Tibial nerve (tissue), 4 donors: Measurements from ENCODE around the gene PORCN. TPM values are rescaled to one million over a fixed set of nuclear protein-coding genes. Genes with fewer than 3 reads are reported as not detected.

Experiments used
- DNase-seq, 2 donors: peaks; one replicate each; pipeline ENCODE4 v3.0.0-alpha.2; 2019; ENCODE audit warnings: low spot score in 2 of 2
- H3K27ac ChIP-seq, 4 donors: fragments of 200-600 bp; sonication (generic) in 3 of 4; one replicate each; pipeline ENCODE4 v1.5.1; 2017 to 2019; ENCODE audit warnings: mild to moderate bottlenecking in 1 of 4
- H3K27me3 ChIP-seq, 2 donors: fragments of 200-600 bp; sonication (generic) in 1 of 2; one replicate each; pipeline versions ENCODE4 v1.5.1 to v1.6.0; 2017 to 2019
- H3K36me3 ChIP-seq, 3 donors: fragments of 200-600 bp; sonication (generic); one replicate each; pipeline ENCODE4 v1.5.1; 2018 to 2019
- H3K4me1 ChIP-seq, 4 donors: fragments of 200-600 bp; sonication (generic) in 3 of 4; one replicate each; pipeline ENCODE4 v1.5.1; 2017 to 2019
- H3K4me3 ChIP-seq, 4 donors: fragments of 200-600 bp; sonication (generic) in 3 of 4; one replicate each; pipeline ENCODE4 v1.5.1; 2017 to 2019; ENCODE audit warnings: mild to moderate bottlenecking in 1 of 4, moderate library complexity in 1 of 4
- H3K9me3 ChIP-seq, 4 donors: fragments of 200-600 bp; sonication (generic) in 3 of 4; one replicate each; pipeline ENCODE4 v1.5.1; 2017 to 2019
- CTCF ChIP-seq, 5 experiments: fragments of 200-600 bp in 3 of 5; fragments of 450-650 bp in 2 of 5; sonication (generic) in 3 of 5; IDR thresholded peaks; one replicate each; pipeline ENCODE4 v1.5.1; 2016 to 2019; ENCODE audit warnings: antibody characterized with exemption in 5 of 5, mild to moderate bottlenecking in 3 of 5, moderate library complexity in 2 of 5
- EP300 ChIP-seq, 2 donors: sonication (generic); formaldehyde crosslinking; IDR thresholded peaks; one replicate each; pipeline ENCODE4 v1.6.1; 2017; ENCODE audit warnings: antibody characterized with exemption in 2 of 2, mild to moderate bottlenecking in 1 of 2
- POLR2A ChIP-seq, 2 donors: fragments of 450-650 bp; IDR thresholded peaks; one replicate each; pipeline ENCODE4 v1.6.1; 2017; ENCODE audit warnings: antibody characterized with exemption in 2 of 2, mild to moderate bottlenecking in 2 of 2, moderate library complexity in 2 of 2
- WGBS, 2 donors: methylation state at CpG; one replicate each; pipeline ENCODE4 v1.1.5; 2018; 5-methylcytosine and 5-hydroxymethylcytosine counted together
- total RNA-seq, 4 donors: library from RNA; depleted of rRNA; stranded (reverse); fragments of >200 nt; gene quantifications; one replicate each; pipeline ENCODE4 v1.1.0, GENCODE V29; 2016

Gene PORCN
- total RNA-seq, 4 donors from 2014 or later: 8.8 to 19.8 (median 16.1) TPM

GRCh38 chrX:48488034-48488433, 20.8 kb upstream of the PORCN start:
- Histone ChIP-seq H3K4me1 (no peaks in the 10 kb centered on the region), H3K9me3 (no peaks in the 10 kb centered on the region), H3K27ac (no peak overlapping the region), H3K27me3 (no peaks in the 10 kb centered on the region), H3K4me3 (no peak overlapping the region), H3K36me3 (peaks cover 0 to 30% (median 0%) of the 10 kb centered on the region in 3 donors)
- no peak for DNase-seq
- no peak for TF ChIP-seq POLR2A (IDR thresholded peaks at IDR 0.05)
- TF ChIP-seq CTCF (IDR thresholded peaks at IDR 0.05): no peak
- TF ChIP-seq EP300 (IDR thresholded peaks at IDR 0.05): no peak
- 90% methylated on average over 3 of the region's 3 CpGs; no CpG with 5 or more reads in 1 of the 2 donors for WGBS, 2 donors

GRCh38 chrX:48489296-48489695, 19.5 kb upstream of the PORCN start:
- no peak overlapping the region for H3K27ac ChIP-seq
- H3K4me1 ChIP-seq: no peaks in the 10 kb centered on the region
- TF ChIP-seq EP300 (IDR thresholded peaks at IDR 0.05) (no peak), CTCF (IDR thresholded peaks at IDR 0.05) (no peak), POLR2A (IDR thresholded peaks at IDR 0.05) (no peak)
- no peaks in the 10 kb centered on the region for H3K27me3 ChIP-seq
- DNase-seq: no peak
- no peaks in the 10 kb centered on the region for H3K9me3 ChIP-seq
- peaks cover 0 to 17% (median 0%) of the 10 kb centered on the region in 3 donors for H3K36me3 ChIP-seq
- 85 to 86% methylated on average over 9 of the region's 9 CpGs for WGBS, 2 donors
- no peak overlapping the region for H3K4me3 ChIP-seq

- no peak overlapping the region for H3K27ac ChIP-seq
- H3K4me1 ChIP-seq: no peaks in the 10 kb centered on the region
- DNase-seq: no peak
- no peak overlapping the region for H3K4me3 ChIP-seq
- H3K9me3 ChIP-seq: no peaks in the 10 kb centered on the region
- H3K27me3 ChIP-seq: no peaks in the 10 kb centered on the region
- WGBS, 2 donors: 75 to 88% methylated on average over 2 of the region's 2 CpGs
- H3K36me3 ChIP-seq: peaks cover 0 to 11% (median 0%) of the 10 kb centered on the region in 3 donors
- TF ChIP-seq CTCF (IDR thresholded peaks at IDR 0.05) (no peak), EP300 (IDR thresholded peaks at IDR 0.05) (no peak), POLR2A (IDR thresholded peaks at IDR 0.05) (no peak)
Measured at GRCh38 chrX:48489892-48490291, 18.9 kb upstream of the PORCN start.

GRCh38 chrX:48490661-48491060, 18.1 kb upstream of the PORCN start:
- Histone ChIP-seq H3K27ac (no peak overlapping the region), H3K9me3 (no peaks in the 10 kb centered on the region), H3K4me3 (no peak overlapping the region), H3K27me3 (no peaks in the 10 kb centered on the region), H3K4me1 (no peaks in the 10 kb centered on the region), H3K36me3 (peaks cover 0 to 8% (median 0%) of the 10 kb centered on the region in 3 donors)
- no peak for DNase-seq
- no peak for TF ChIP-seq EP300 (IDR thresholded peaks at IDR 0.05)
- no peak for TF ChIP-seq POLR2A (IDR thresholded peaks at IDR 0.05)
- TF ChIP-seq CTCF (IDR thresholded peaks at IDR 0.05): no peak
- WGBS, 2 donors: 71 to 77% methylated on average over 6 to 8 of the region's 8 CpGs

- TF ChIP-seq CTCF (IDR thresholded peaks at IDR 0.05) (no peak), EP300 (IDR thresholded peaks at IDR 0.05) (no peak), POLR2A (IDR thresholded peaks at IDR 0.05) (no peak)
- Histone ChIP-seq H3K9me3 (no peaks in the 10 kb centered on the region), H3K36me3 (peaks cover 0 to 4% (median 0%) of the 10 kb centered on the region in 3 donors), H3K4me1 (no peaks in the 10 kb centered on the region), H3K27ac (no peak overlapping the region), H3K27me3 (no peaks in the 10 kb centered on the region), H3K4me3 (no peak overlapping the region)
- DNase-seq: no peak
- 80 to 93% methylated on average over 9 of the region's 9 CpGs for WGBS, 2 donors
Measured at GRCh38 chrX:48491809-48492208, 17.0 kb upstream of the PORCN start.
